Muscle layer of colon (tissue), 2 donors: ENCODE data around the gene AGAP3.
"Not testable (repeated sequence)": the region's sequence is repeated elsewhere in the genome, so short reads cannot be mapped to it uniquely, and the experiment has no call there.

Experiments used
- H3K27ac ChIP-seq: one replicate; pipeline ENCODE4 v1.7.0; 2013; ENCODE audit warnings: low read depth, mild to moderate bottlenecking, low read length, moderate library complexity
- H3K27me3 ChIP-seq, 2 donors: one replicate each; pipeline ENCODE4 v1.7.0; 2013; ENCODE audit warnings: low read length in 2 of 2, mild to moderate bottlenecking in 2 of 2; ENCODE audit not compliant: insufficient read depth in 2 of 2, control insufficient read depth in 1 of 2
- H3K36me3 ChIP-seq: one replicate; pipeline ENCODE4 v1.7.0; 2013; ENCODE audit warnings: mild to moderate bottlenecking, low read length; ENCODE audit not compliant: insufficient read depth
- H3K4me1 ChIP-seq: one replicate; pipeline ENCODE4 v1.7.0; 2013; ENCODE audit warnings: mild to moderate bottlenecking, low read length; ENCODE audit not compliant: insufficient read depth
- H3K4me3 ChIP-seq, 2 donors: one replicate each; pipeline ENCODE4 v1.7.0; 2013; ENCODE audit warnings: low read length in 2 of 2, low read depth in 1 of 2, mild to moderate bottlenecking in 1 of 2, moderate library complexity in 1 of 2
- H3K9ac ChIP-seq: one replicate; pipeline ENCODE4 v1.7.0; 2013; ENCODE audit warnings: low read length
- H3K9me3 ChIP-seq: one replicate; pipeline ENCODE4 v1.7.0; 2013; ENCODE audit warnings: mild to moderate bottlenecking, low read length
- donor health status: abdominal sarcoma.
- donor health status: Adenocarcinoma of cecum.

Gene AGAP3

GRCh38 chr7:151085691-151086620, at the start of gene AGAP3:
Gene AGAP3, plus strand, starts transcription at chr7:151086475. Its CDS starts 267 bp downstream, at chr7:151086742.
- Histone ChIP-seq H3K9ac (peak within 1 kb of the TSS; percentile 41), H3K27ac (peak within 1 kb of the TSS; percentile 89), H3K4me3 (peak within 1 kb of the TSS; percentile 89 to 92), H3K27me3 (no peaks in the 10 kb centered on the region), H3K9me3 (no peaks in the 10 kb centered on the region), H3K36me3 (no peaks in the 10 kb centered on the region), H3K4me1 (peaks cover 57% of the 10 kb centered on the region)

- Histone ChIP-seq H3K4me1 (peaks cover 6% of the 10 kb centered on the region), H3K36me3 (peaks cover 48% of the 10 kb centered on the region), H3K9me3 (no peaks in the 10 kb centered on the region), H3K27me3 (no peaks in the 10 kb centered on the region), H3K4me3 (no peak overlapping the region), H3K27ac (no peak overlapping the region), H3K9ac (no peak overlapping the region)
These were observed 47.1 kb upstream of the AGAP3 start for GRCh38 chr7:151038951-151039849.

- peaks cover 41% of the 10 kb centered on the region for H3K36me3 ChIP-seq
- H3K9me3 ChIP-seq = no peaks in the 10 kb centered on the region
- no peak overlapping the region for H3K27ac ChIP-seq
- peaks cover 6% of the 10 kb centered on the region for H3K4me1 ChIP-seq
- H3K4me3 ChIP-seq = no peak overlapping the region
- no peak overlapping the region for H3K9ac ChIP-seq
- H3K27me3 ChIP-seq = no peaks in the 10 kb centered on the region
These were observed 46.3 kb upstream of the AGAP3 start for GRCh38 chr7:151039850-151040548.

DNA sequence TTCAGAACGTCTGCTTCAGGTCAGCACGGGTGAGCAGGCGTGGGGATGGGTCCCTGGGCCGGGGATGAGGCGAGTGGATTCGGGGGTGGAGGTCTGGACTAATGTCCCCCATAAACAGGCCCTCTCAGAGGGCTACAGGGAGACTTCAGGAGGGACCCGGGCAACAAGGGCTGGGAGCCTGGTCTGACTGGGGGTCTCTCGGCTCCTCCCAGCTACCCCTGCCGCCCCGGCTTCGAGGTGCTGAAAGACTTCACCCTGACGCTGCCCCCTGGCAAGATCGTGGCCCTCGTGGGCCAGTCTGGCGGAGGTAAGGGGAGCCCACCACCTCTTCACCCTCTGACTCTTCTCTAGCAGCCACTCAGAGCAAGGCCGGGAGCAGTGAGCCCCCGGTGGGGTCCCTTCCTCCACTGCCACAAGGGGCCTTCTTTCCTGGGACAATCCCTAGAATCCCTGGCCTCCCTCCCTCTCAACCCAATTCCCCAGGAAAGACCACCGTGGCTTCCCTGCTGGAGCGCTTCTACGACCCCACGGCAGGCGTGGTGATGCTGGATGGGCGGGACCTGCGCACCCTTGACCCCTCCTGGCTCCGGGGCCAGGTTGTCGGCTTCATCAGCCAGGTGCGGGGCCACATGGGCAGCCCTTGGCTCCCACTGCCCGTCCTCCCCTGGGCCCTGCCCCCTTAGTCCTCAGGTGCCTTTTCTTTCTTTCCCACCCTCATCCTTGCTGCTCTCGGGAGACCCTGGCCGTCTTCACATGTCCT, 45.5 kb upstream of the AGAP3 start:
- no peak overlapping the region for H3K27ac ChIP-seq

DNA sequence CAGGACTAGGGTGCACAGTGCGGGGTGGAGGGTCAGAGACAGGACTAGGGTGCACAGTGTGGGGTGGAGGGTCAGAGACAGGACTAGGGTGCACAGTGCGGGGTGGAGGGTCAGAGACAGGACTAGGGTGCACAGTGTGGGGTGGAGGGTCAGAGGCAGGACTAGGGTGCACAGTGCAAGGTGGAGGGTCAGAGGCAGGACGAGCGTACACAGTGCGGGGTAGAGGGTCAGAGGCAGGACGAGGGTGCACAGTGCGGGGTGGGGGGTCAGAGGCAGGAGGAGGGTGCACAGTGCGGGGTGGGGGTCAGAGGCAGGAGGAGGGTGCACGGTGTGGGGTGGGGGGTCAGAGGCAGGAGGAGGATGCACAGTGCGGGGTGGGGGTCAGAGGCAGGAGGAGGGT, 42.8 kb upstream of the AGAP3 start:
- Histone ChIP-seq H3K4me1 (peaks cover 16% of the 10 kb centered on the region), H3K36me3 (peaks cover 26% of the 10 kb centered on the region)
- H3K4me3 ChIP-seq, H3K27ac ChIP-seq, H3K9ac ChIP-seq, H3K27me3 ChIP-seq, H3K9me3 ChIP-seq: not testable (repeated sequence)

More for the DNA sequence above, 45.5 kb upstream of the AGAP3 start:
- peaks cover 6% of the 10 kb centered on the region for H3K4me1 ChIP-seq
- H3K27me3 ChIP-seq = no peaks in the 10 kb centered on the region
- H3K4me3 ChIP-seq = no peak overlapping the region
- peaks cover 41% of the 10 kb centered on the region for H3K36me3 ChIP-seq
- no peak overlapping the region for H3K9ac ChIP-seq
- no peaks in the 10 kb centered on the region for H3K9me3 ChIP-seq

GRCh38 chr7:151043959-151044358, 42.3 kb upstream of the AGAP3 start:
- no peak overlapping the region for H3K4me3 ChIP-seq
- peaks cover 11% of the 10 kb centered on the region for H3K4me1 ChIP-seq
- H3K36me3 ChIP-seq = peaks cover 26% of the 10 kb centered on the region
- H3K9me3 ChIP-seq = no peaks in the 10 kb centered on the region
- H3K27ac ChIP-seq = no peak overlapping the region
- H3K9ac ChIP-seq = no peak overlapping the region
- H3K27me3 ChIP-seq = no peaks in the 10 kb centered on the region

GRCh38 chr7:151045262-151045661, 41.0 kb upstream of the AGAP3 start:
- Histone ChIP-seq H3K4me3 (no peak overlapping the region), H3K27me3 (peaks cover 0 to 4% of the 10 kb centered on the region in 2 donors), H3K9me3 (no peaks in the 10 kb centered on the region), H3K27ac (no peak overlapping the region), H3K36me3 (peaks cover 26% of the 10 kb centered on the region), H3K9ac (no peak overlapping the region), H3K4me1 (peaks cover 10% of the 10 kb centered on the region)

DNA sequence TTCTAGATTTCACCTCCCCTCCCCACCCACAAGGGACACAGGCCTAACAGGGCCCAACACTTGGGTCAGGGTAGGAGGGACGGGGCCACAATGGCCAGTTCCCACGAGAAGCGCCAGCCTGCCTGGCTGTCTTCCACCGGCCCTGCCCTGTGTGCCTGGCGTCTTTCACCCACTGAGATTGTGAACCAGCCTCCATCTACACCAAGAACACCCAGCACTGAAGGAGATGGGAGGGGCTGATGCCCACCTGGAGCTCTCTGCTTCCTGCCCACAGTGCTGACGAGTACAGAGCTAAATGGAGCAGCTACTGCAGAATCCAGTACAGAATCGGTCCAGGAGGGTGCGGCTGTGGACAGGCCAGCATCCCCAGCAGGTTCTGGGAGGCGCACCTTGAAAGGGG, 40.3 kb upstream of the AGAP3 start:
- H3K9ac ChIP-seq = no peak overlapping the region
- H3K4me3 ChIP-seq = no peak overlapping the region
- H3K27me3 ChIP-seq = peaks cover 0 to 6% of the 10 kb centered on the region in 2 donors
- H3K27ac ChIP-seq = no peak overlapping the region
- H3K9me3 ChIP-seq = no peaks in the 10 kb centered on the region
- peaks cover 10% of the 10 kb centered on the region for H3K4me1 ChIP-seq
- peaks cover 26% of the 10 kb centered on the region for H3K36me3 ChIP-seq

- H3K27me3 ChIP-seq = peaks cover 0 to 6% of the 10 kb centered on the region in 2 donors
- no peaks in the 10 kb centered on the region for H3K9me3 ChIP-seq
- H3K36me3 ChIP-seq = peaks cover 22% of the 10 kb centered on the region
- no peak overlapping the region for H3K9ac ChIP-seq
- no peak overlapping the region for H3K4me3 ChIP-seq
- H3K4me1 ChIP-seq = peaks cover 10% of the 10 kb centered on the region
- H3K27ac ChIP-seq = no peak overlapping the region
These were observed 39.4 kb upstream of the AGAP3 start for GRCh38 chr7:151046603-151047573.
